Measurements from ENCODE around the gene CBFA2T2.

- no peak for TF ChIP-seq CTCF (conservative IDR thresholded peaks at IDR 0.05; ENCODE audit: low read length)
- TF ChIP-seq EZH2phosphoT487 (IDR thresholded peaks at IDR 0.05; ENCODE audit: borderline replicate concordance), result no peak
Measured at GRCh38 chr20:33662172-33662571, 172.3 kb downstream of the CBFA2T2 start, which contains the start of gene C20orf144.

Data from Loucy (cell line).